ENCODE results near the gene SPRY4.
"Not testable (repeated sequence)": the region's sequence is repeated elsewhere in the genome, so short reads cannot be mapped to it uniquely, and the experiment has no call there.

SPRY4 gene

GRCh38 chr5:142292249-142292648 lies 32.6 kb downstream of the SPRY4 start:
- no peak for DNase-seq

GRCh38 chr5:142290577-142291299 lies 34.1 kb downstream of the SPRY4 start:
- DNase-seq = no peak

- no peak for DNase-seq
Measured at GRCh38 chr5:142289708-142290576, 34.9 kb downstream of the SPRY4 start.

- DNase-seq = no peak
Measured at GRCh38 chr5:142287973-142288313, 36.9 kb downstream of the SPRY4 start.

GRCh38 chr5:142287096-142287972 lies 37.5 kb downstream of the SPRY4 start:
- no peak for DNase-seq

- DNase-seq = no peak
Measured at GRCh38 chr5:142286111-142286510, 38.7 kb downstream of the SPRY4 start.

- DNase-seq = no peak
Measured at GRCh38 chr5:142283304-142283703, 41.5 kb downstream of the SPRY4 start.

- no peak for DNase-seq
Measured at GRCh38 chr5:142281966-142282365, 42.9 kb downstream of the SPRY4 start.

GRCh38 chr5:142281008-142281367 lies 43.8 kb downstream of the SPRY4 start:
- no peak for DNase-seq

GRCh38 chr5:142280066-142281007 lies 44.5 kb downstream of the SPRY4 start:
- no peak for DNase-seq

GRCh38 chr5:142278627-142279026 lies 46.2 kb downstream of the SPRY4 start:
- no peak for DNase-seq

- DNase-seq = no peak
Measured at GRCh38 chr5:142277796-142278195, 47.0 kb downstream of the SPRY4 start.

- DNase-seq = no peak
Measured at GRCh38 chr5:142276517-142276916, 48.3 kb downstream of the SPRY4 start.

- no peak for DNase-seq
Measured at GRCh38 chr5:142275496-142275895, 49.3 kb downstream of the SPRY4 start.

- DNase-seq = not testable (repeated sequence)
Measured at GRCh38 chr5:142272596-142272995, 52.2 kb downstream of the SPRY4 start.

- DNase-seq = not testable (repeated sequence)
Measured at GRCh38 chr5:142264084-142264483, 60.7 kb downstream of the SPRY4 start.

- no peak for DNase-seq
Measured at GRCh38 chr5:142263346-142263745, 61.5 kb downstream of the SPRY4 start.

GRCh38 chr5:142262683-142263082 lies 62.1 kb downstream of the SPRY4 start:
- no peak for DNase-seq

Data from SW 1271 (cell line).